IPS DF 6.9 (cell line): Measurements from ENCODE around the gene HMGCS1.
"Not testable (repeated sequence)": the region's sequence is repeated elsewhere in the genome, so short reads cannot be mapped to it uniquely, and the experiment has no call there.

ENCODE experiments used
- DNase-seq: peaks from one replicate; pipeline ENCODE4 v3.0.0-alpha.2; 2013; ENCODE audit warnings: low read depth, low spot score
- H3K27ac ChIP-seq: one replicate; pipeline ENCODE4 v1.5.1; 2013; ENCODE audit warnings: low read length, control low read depth
- H3K27me3 ChIP-seq: 2 replicates; pipeline ENCODE4 v1.6.1; 2013; ENCODE audit warnings: mild to moderate bottlenecking, low read length; ENCODE audit not compliant: control insufficient read depth, insufficient read depth
- H3K36me3 ChIP-seq: 2 replicates; pipeline ENCODE4 v1.6.1; 2013; ENCODE audit warnings: low read length; ENCODE audit not compliant: control insufficient read depth, insufficient read depth
- H3K4me1 ChIP-seq: 2 replicates; pipeline ENCODE4 v1.6.1; 2013; ENCODE audit warnings: low read length; ENCODE audit not compliant: control insufficient read depth, insufficient read depth
- H3K4me3 ChIP-seq: 2 replicates; pipeline ENCODE4 v1.5.1; 2013; ENCODE audit warnings: mild to moderate bottlenecking, low read length
- H3K9me3 ChIP-seq: 2 replicates; pipeline ENCODE4 v1.6.1; 2013; ENCODE audit warnings: low read length, inconsistent platforms; ENCODE audit not compliant: control insufficient read depth, insufficient read depth
- WGBS: extraction: QIAGEN DNeasy Blood & Tissue Kit; methylation state at CpG from one replicate; pipeline ENCODE4 v1.1.7; 2013; ENCODE audit warnings: mixed read lengths, missing lambda C conversion rate; ENCODE audit not compliant: insufficient read length, insufficient coverage; 5-methylcytosine and 5-hydroxymethylcytosine counted together

The HMGCS1 gene

DNA sequence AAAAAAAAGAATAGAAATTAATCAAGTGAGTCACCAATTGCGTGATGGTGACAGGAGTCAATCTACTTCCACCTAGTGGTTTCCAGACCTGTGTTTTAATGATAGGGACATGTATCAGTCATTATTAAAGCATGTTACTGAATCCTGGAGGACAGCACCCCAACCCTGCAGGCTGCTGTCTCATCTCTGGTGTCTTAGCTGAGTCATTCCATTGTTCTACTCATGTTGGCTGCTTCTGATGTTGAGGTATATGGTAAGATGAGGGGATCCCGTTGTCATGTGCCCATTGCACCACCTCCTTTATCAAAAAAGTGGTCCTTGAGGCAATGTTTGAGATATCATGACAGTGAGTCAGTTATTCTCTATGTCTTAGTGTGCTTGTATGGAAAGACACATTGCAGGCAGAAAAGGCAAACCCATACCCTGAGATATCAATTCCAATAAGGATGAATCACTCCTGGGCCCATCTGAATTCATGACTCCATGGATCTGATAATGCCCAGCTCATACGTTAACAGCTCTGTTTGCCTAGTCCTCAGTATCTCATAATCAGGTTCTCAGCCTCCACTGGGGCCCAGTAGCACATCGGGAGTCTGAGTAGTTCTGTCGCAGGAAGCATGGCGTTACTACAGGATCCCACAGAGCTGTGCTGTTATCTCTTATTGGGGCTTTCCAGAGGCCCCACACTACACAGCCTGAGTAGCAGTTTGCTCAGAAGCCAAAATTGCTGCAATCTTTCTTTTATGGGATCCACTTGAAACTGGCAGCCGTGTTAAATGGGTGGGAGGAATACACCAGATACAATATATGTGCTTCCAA, 31.2 kb downstream of the HMGCS1 start:
- no peak overlapping the region for H3K27ac ChIP-seq
- WGBS: no CpG with 5 or more reads among the region's 7 CpGs
- DNase-seq: no peak

DNA sequence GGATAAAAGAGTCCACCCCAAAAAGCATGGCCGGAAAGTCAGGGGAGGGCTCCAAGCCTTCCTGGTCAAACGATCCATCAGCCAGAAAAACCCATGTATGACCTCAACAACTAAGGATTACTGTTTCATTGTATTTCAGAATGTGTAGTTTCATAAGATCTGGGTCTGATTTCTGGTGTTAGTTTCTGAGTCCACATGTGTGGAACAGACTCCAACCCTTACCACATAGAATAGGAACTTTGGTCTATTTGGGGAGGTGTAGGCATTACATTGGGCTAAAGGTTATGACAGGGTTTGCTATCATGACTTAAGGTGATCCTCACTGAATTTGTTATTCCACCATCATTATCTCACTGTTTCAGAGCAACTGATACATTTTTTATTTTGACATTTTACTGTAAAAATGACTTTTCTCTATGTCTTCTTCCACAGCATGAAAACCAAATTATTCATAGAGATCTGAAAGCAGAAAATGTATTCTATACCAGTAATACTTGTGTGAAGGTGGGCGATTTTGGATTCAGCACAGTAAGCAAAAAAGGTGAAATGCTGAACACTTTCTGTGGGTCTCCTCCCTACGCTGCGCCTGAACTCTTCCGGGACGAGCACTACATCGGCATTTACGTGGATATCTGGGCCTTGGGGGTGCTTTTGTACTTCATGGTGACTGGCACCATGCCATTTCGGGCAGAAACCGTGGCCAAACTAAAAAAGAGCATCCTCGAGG, 33.5 kb downstream of the HMGCS1 start:
- H3K4me1 ChIP-seq: no peaks in the 10 kb centered on the region
- no CpG with 5 or more reads among the region's 12 CpGs for WGBS
- DNase-seq: no peak
- H3K27ac ChIP-seq: no peak overlapping the region
- no peaks in the 10 kb centered on the region for H3K9me3 ChIP-seq
- no peaks in the 10 kb centered on the region for H3K36me3 ChIP-seq
- no peaks in the 10 kb centered on the region for H3K27me3 ChIP-seq
- no peak overlapping the region for H3K4me3 ChIP-seq

More for the DNA sequence above, 31.2 kb downstream of the HMGCS1 start:
- H3K4me3 ChIP-seq: no peak overlapping the region
- no peaks in the 10 kb centered on the region for H3K4me1 ChIP-seq
- H3K27me3 ChIP-seq: no peaks in the 10 kb centered on the region
- no peaks in the 10 kb centered on the region for H3K9me3 ChIP-seq
- H3K36me3 ChIP-seq: no peaks in the 10 kb centered on the region; the same call in 1 of the 2 replicates

DNA sequence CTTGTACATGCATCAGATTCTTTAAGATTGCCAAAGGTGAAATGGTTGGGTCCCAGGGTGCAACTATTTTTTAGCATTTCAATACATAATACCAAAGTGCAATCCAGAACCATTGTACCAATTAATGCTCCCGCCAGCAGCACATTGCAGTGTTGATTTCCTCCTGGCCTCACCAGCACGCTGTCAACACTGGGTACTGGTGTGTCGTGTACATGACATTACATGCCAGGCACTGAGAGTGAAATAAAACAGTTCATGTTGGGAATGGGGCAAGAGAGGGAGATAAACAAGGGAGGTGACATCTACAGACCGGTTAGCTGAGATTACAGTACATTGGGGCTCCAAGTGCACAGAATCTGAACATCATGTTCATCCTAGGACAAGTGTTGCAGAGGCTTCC, 37.8 kb downstream of the HMGCS1 start:
- H3K27ac ChIP-seq: no peak overlapping the region
- no peak overlapping the region for H3K4me3 ChIP-seq
- H3K9me3 ChIP-seq: no peaks in the 10 kb centered on the region
- no peak for DNase-seq
- no CpG with 5 or more reads among the region's 4 CpGs for WGBS
- no peaks in the 10 kb centered on the region for H3K36me3 ChIP-seq
- H3K4me1 ChIP-seq: no peaks in the 10 kb centered on the region
- H3K27me3 ChIP-seq: no peaks in the 10 kb centered on the region; the same call in 1 of the 2 replicates

DNA sequence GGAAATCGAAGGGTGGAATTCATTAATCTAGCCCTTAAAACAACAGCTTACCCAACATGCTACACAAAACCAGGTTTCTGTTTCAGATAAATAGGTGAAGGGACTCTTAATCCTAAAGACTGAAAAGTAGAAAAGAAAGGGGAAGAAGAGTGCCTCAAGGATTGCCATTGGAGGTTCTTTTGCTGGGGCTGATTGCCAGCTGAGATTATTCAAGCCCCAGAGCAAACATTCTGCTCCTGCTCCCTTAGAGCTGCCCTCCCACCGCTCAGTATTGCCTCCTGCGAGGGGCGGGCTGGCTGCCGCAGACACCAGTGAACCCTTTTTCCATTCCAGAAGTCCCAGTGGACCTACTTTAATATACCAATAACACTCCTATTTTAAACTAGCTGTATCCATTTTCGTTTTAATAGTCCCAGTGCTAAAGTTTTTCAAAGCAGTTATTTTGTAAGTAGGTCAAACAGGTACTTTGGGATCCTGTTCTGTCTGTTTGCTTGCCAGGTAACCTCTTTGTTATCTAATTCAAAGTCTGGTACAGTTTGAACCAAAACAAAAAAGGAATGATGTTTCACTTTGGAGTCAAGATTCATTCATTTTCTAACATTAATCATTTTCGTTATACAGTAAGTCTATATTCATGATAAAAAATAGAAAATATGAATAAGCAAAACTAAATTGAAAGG, 38.6 kb downstream of the HMGCS1 start:
- DNase-seq: no peak
- Histone ChIP-seq H3K4me1 (no peaks in the 10 kb centered on the region), H3K9me3 (no peaks in the 10 kb centered on the region), H3K27me3 (no peaks in the 10 kb centered on the region; the same call in 1 of the 2 replicates), H3K36me3 (no peaks in the 10 kb centered on the region), H3K27ac (no peak overlapping the region), H3K4me3 (no peak overlapping the region)
- no CpG with 5 or more reads among the region's 7 CpGs for WGBS

DNA sequence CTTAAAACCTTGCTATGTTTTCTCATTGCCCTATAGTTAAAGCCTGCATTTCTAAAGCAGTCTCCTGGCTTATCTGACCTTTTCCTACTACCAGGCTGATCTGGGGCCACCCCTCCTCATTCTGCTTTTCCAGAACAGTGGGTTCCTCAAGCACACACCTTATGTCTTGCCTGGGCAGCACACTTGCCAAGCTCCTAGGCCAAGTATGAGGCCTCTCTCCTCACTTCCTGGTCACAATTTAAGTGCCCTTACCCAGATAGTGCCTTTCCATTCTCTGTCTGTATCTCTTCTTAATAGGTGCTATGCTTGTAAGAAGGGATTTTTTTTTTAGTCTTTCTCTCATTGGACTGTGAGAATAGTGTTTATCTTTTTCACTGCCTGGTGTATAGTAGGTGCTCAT, 39.7 kb downstream of the HMGCS1 start:
- no peaks in the 10 kb centered on the region for H3K36me3 ChIP-seq
- no peaks in the 10 kb centered on the region for H3K4me1 ChIP-seq
- H3K4me3 ChIP-seq: no peak overlapping the region
- H3K27me3 ChIP-seq: no peaks in the 10 kb centered on the region; the same call in 1 of the 2 replicates
- DNase-seq: no peak
- no peak overlapping the region for H3K27ac ChIP-seq
- H3K9me3 ChIP-seq: no peaks in the 10 kb centered on the region

DNA sequence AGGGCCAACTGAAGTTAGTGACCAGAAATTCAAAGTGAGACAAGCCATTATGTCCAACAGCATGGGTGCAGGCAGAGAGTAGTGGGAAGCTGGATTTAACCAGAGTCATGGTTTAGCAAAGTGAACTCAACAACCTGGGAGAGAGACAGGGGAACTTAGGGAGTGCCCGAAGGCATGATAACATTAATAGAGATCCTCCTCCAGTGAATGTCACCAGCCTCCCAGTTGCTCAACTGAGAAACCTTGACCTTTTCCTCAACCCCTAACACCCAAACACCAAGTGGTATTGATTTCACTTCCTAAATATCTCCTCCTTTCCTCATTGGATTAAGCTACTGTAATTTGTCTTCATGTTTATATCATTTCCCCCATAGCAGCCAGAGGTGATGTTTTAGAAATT, 42.6 kb downstream of the HMGCS1 start:
- H3K4me3 ChIP-seq: no peak overlapping the region
- no peaks in the 10 kb centered on the region for H3K36me3 ChIP-seq
- no peaks in the 10 kb centered on the region; the same call in 1 of the 2 replicates for H3K27me3 ChIP-seq
- no peaks in the 10 kb centered on the region for H3K9me3 ChIP-seq
- H3K4me1 ChIP-seq: no peaks in the 10 kb centered on the region
- WGBS: no CpG with 5 or more reads among the region's 1 CpG
- no peak overlapping the region for H3K27ac ChIP-seq
- DNase-seq: no peak

DNA sequence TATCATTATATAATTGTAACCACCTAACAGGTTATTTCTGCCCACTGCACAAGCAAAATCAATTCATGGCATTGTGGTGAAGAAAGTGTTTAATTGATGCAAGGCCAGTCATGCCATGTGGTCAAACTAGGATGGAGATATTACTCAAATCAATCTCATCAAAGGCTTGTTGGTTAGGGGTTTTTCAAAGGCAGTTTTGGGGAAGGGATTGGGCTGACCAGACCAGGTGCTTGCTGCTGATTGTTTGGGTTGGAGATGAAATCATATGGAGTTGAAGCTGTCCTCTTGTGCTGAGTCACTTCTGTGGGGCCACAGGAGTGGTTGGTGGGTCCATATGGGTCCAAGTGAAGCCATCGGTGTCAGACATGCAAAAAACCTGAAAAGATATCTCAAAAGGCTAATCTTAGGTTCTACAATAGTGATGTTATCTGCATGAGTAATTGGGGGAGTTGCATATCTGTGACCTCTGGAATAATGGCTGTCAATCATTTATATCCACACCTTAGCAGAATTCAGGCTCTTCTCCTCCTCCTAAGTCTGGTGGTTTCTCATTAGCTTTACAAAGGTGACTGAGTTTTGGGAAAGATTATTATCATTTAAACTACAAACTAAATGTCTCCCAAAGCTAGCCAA, 44.9 kb downstream of the HMGCS1 start:
- no peak for DNase-seq
- Histone ChIP-seq H3K9me3 (no peaks in the 10 kb centered on the region), H3K36me3 (no peaks in the 10 kb centered on the region), H3K4me1 (no peaks in the 10 kb centered on the region), H3K4me3 (no peak overlapping the region), H3K27ac (no peak overlapping the region), H3K27me3 (no peaks in the 10 kb centered on the region; the same call in 1 of the 2 replicates)
- WGBS: no CpG with 5 or more reads among the region's 1 CpG

DNA sequence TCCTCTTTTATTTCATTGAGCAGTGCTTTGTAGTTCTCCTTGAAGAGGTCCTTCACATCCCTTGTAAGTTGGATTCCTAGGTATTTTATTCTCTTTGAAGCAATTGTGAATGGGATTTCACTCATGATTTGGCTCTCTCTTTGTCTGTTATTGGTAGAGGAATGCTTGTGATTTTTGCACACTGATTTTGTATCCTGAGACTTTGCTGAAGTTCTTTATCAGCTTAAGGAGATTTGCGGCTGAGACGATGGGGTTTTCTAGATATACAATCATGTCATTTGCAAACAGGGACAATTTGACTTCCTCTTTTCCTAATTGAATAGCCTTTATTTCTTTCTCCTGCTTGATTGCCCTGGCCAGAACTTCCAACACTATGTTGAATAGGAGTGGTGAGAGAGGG, 50.9 kb downstream of the HMGCS1 start:
- not testable (repeated sequence) for H3K4me1 ChIP-seq, DNase-seq, H3K36me3 ChIP-seq, H3K27ac ChIP-seq, H3K4me3 ChIP-seq, H3K27me3 ChIP-seq, H3K9me3 ChIP-seq
- WGBS: no CpG with 5 or more reads among the region's 2 CpGs

DNA sequence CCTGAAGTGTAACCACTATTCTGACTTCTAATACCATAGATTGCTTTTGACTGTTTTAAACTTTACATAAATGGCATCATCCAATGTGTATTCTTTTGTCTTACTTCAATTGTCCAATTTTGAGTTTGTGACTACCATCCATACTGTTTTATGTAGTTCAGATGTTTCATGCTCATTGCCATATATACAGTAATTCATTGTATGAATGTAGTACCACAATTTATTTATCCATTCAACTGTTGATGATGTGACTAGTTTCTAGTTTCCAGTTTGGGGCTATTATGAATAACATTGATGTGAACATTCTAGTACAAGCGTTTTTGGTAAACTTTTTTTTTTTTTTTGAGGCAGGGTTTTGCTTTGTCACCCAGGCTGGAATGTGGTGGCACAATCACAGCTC, 55.1 kb downstream of the HMGCS1 start:
- no CpG with 5 or more reads among the region's 1 CpG for WGBS

DNA sequence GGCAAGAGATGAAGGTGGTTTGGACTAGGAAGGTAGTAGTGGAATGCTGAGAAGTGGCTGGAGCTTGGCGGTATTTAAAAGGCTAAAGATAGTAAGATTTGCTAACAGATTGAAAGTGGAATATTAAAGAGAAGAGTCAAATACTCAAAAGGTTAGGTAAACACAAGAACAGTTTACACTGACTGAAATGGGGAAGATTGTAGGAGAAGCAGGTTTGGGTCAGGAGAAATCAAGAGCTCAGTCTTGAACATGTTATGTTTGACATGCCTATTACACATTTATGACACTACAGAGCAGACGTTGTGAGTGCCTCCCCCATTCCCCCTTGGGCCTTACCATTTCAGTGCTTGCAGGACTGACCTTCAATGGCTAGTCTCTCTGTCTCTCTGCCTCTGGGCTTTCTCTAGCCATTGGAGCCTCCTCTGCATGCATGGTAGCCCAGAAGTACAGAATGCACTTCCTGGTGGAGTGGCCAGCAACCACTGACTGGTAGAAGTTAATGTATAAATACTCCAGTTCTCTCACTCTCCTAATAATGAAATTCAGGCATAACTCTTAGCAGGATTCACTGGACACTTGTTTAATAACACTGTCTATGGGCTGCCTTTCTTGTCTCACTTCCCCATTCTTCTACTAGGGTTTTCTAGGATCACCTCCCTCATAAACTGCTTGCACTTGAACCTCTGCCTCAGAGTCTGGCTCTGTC, 56.8 kb downstream of the HMGCS1 start:
- no peaks in the 10 kb centered on the region for H3K27me3 ChIP-seq
- H3K4me1 ChIP-seq: no peaks in the 10 kb centered on the region
- no peak for DNase-seq
- WGBS: no CpG with 5 or more reads among the region's 2 CpGs
- H3K9me3 ChIP-seq: no peaks in the 10 kb centered on the region
- H3K27ac ChIP-seq: no peak overlapping the region
- H3K4me3 ChIP-seq: no peak overlapping the region
- H3K36me3 ChIP-seq: no peaks in the 10 kb centered on the region

More for the DNA sequence above, 55.1 kb downstream of the HMGCS1 start:
- H3K4me1 ChIP-seq: no peaks in the 10 kb centered on the region
- no peaks in the 10 kb centered on the region for H3K9me3 ChIP-seq
- H3K4me3 ChIP-seq: no peak overlapping the region
- H3K27ac ChIP-seq: no peak overlapping the region
- H3K36me3 ChIP-seq: no peaks in the 10 kb centered on the region
- H3K27me3 ChIP-seq: no peaks in the 10 kb centered on the region
- no peak for DNase-seq
